ENCODE results near the gene VCP. TPM values are rescaled to one million over a fixed set of nuclear protein-coding genes. Genes with fewer than 3 reads are reported as not detected.

VCP gene
- total and polyA plus RNA-seq, 9 of the 15 experiments (the other 6 are each of a cell fraction or from before 2014, with no cell fraction given): 7.1 to 257 (median 199) TPM

DNA sequence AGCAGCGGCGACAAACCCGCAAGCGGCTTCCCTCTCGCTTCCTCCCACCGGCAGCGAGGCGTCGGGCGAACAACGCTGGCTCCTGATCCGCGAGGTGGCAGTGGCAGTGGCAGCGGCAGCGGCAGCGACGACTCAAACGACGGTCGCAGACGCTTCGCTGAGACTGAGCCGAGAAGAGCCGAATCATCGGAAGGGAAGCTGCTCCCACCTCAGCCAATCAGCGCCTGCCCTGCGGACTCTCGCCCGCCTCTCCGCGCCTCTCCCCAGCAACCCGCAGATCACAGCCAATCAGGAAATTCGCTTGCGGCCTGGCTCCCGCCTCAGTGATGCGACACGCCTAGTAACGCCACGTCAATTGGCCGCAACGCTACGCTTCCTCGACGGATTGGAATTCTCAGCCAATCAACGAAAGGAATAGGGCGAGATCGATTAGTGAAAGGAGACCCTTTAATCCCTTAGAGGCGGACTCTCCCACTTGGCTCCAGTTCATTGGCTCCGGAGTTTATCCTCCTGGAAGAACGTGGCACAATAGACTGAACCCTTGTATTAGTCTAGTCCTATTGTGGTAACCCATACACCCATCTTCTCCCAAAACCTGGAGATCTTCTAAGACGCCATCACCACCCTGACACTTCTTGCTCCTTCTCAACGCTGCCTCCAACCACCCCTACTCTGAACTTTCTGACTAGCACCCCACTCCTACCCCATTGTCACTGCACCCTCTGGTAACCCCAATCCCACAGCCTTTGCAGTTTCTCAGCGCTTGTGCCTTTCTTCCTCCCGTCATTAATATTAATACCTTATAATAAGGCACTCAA is at the start of gene VCP (continued):
- peak; percentile 62 for TF ChIP-seq TAF1 (IDR thresholded peaks at IDR 0.05; ENCODE audit: control insufficient read depth, extremely low read depth, insufficient read depth, low read length, severe bottlenecking)
- TF ChIP-seq E2F3 (CRISPR knock-in tag; IDR thresholded peaks at IDR 0.05): no peak
- peak; percentile 96 for TF ChIP-seq POLR2A (conservative IDR thresholded peaks at IDR 0.05)
- TF ChIP-seq, protein P1, sequence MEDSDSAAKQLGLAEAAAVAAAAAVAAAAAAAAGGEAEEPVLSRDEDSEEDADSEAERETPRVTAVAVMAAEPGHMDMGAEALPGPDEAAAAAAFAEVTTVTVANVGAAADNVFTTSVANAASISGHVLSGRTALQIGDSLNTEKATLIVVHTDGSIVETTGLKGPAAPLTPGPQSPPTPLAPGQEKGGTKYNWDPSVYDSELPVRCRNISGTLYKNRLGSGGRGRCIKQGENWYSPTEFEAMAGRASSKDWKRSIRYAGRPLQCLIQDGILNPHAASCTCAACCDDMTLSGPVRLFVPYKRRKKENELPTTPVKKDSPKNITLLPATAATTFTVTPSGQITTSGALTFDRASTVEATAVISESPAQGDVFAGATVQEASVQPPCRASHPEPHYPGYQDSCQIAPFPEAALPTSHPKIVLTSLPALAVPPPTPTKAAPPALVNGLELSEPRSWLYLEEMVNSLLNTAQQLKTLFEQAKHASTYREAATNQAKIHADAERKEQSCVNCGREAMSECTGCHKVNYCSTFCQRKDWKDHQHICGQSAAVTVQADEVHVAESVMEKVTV (CRISPR knock-in tag; IDR thresholded peaks at IDR 0.05): peak; percentile 35; the same call in 1 of the 2 replicates
- TF ChIP-seq SPI1 (IDR thresholded peaks at IDR 0.05; ENCODE audit: borderline replicate concordance, low read depth, low read length): no peak
- no peak for TF ChIP-seq EGR1 (conservative IDR thresholded peaks at IDR 0.05)
- TF ChIP-seq POLR2AphosphoS5 (IDR thresholded peaks at IDR 0.05; ENCODE audit: control insufficient read depth, insufficient read depth, low read depth, low read length): peak; percentile 80
- TF ChIP-seq PTBP1 (IDR thresholded peaks at IDR 0.05; ENCODE audit: low read depth, low read length): no peak
- TF ChIP-seq ZKSCAN8 (CRISPR knock-in tag; IDR thresholded peaks at IDR 0.05): no peak
- no peak for TF ChIP-seq RUNX1 (IDR thresholded peaks at IDR 0.05; ENCODE audit: low read depth)
- TF ChIP-seq, protein P2, sequence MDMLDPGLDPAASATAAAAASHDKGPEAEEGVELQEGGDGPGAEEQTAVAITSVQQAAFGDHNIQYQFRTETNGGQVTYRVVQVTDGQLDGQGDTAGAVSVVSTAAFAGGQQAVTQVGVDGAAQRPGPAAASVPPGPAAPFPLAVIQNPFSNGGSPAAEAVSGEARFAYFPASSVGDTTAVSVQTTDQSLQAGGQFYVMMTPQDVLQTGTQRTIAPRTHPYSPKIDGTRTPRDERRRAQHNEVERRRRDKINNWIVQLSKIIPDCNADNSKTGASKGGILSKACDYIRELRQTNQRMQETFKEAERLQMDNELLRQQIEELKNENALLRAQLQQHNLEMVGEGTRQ (CRISPR knock-in tag; IDR thresholded peaks at IDR 0.05): no peak
- TF ChIP-seq, protein P3, sequence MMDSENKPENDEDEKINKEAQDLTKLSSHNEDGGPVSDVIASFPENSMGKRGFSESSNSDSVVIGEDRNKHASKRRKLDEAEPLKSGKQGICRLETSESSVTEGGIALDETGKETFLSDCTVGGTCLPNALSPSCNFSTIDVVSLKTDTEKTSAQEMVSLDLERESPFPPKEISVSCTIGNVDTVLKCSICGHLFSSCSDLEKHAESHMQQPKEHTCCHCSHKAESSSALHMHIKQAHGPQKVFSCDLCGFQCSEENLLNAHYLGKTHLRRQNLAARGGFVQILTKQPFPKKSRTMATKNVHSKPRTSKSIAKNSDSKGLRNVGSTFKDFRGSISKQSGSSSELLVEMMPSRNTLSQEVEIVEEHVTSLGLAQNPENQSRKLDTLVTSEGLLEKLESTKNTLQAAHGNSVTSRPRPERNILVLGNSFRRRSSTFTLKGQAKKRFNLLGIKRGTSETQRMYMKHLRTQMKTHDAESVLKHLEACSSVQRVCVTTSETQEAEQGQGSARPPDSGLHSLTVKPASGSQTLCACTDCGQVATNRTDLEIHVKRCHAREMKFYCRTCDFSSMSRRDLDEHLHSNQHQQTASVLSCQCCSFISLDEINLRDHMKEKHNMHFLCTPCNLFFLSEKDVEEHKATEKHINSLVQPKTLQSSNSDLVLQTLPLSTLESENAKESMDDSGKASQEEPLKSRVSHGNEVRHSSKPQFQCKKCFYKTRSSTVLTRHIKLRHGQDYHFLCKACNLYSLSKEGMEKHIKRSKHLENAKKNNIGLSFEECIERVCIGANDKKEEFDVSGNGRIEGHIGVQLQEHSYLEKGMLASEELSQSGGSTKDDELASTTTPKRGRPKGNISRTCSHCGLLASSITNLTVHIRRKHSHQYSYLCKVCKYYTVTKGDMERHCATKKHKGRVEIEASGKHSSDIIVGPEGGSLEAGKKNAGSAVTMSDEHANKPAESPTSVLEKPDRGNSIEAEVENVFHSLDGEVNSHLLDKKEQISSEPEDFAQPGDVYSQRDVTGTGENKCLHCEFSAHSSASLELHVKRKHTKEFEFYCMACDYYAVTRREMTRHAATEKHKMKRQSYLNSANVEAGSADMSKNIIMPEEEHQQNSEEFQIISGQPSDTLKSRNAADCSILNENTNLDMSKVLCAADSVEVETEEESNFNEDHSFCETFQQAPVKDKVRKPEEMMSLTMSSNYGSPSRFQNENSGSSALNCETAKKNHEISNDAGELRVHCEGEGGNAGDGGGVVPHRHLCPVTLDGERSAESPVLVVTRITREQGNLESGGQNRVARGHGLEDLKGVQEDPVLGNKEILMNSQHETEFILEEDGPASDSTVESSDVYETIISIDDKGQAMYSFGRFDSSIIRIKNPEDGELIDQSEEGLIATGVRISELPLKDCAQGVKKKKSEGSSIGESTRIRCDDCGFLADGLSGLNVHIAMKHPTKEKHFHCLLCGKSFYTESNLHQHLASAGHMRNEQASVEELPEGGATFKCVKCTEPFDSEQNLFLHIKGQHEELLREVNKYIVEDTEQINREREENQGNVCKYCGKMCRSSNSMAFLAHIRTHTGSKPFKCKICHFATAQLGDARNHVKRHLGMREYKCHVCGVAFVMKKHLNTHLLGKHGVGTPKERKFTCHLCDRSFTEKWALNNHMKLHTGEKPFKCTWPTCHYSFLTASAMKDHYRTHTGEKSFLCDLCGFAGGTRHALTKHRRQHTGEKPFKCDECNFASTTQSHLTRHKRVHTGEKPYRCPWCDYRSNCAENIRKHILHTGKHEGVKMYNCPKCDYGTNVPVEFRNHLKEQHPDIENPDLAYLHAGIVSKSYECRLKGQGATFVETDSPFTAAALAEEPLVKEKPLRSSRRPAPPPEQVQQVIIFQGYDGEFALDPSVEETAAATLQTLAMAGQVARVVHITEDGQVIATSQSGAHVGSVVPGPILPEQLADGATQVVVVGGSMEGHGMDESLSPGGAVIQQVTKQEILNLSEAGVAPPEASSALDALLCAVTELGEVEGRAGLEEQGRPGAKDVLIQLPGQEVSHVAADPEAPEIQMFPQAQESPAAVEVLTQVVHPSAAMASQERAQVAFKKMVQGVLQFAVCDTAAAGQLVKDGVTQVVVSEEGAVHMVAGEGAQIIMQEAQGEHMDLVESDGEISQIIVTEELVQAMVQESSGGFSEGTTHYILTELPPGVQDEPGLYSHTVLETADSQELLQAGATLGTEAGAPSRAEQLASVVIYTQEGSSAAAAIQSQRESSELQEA (IDR thresholded peaks at IDR 0.05; ENCODE audit: low read depth): no peak
- no peak for TF ChIP-seq ZNF668 (CRISPR knock-in tag; IDR thresholded peaks at IDR 0.05)
- peak; percentile 75; the same call in 1 of the 2 replicates for TF ChIP-seq SP1 (CRISPR knock-in tag; IDR thresholded peaks at IDR 0.05)

All from K562 (cell line).